ENCODE measurements around the gene GCNT2.
"Not testable (repeated sequence)": the region's sequence is repeated elsewhere in the genome, so short reads cannot be mapped to it uniquely, and the experiment has no call there.

GCNT2 gene

DNA sequence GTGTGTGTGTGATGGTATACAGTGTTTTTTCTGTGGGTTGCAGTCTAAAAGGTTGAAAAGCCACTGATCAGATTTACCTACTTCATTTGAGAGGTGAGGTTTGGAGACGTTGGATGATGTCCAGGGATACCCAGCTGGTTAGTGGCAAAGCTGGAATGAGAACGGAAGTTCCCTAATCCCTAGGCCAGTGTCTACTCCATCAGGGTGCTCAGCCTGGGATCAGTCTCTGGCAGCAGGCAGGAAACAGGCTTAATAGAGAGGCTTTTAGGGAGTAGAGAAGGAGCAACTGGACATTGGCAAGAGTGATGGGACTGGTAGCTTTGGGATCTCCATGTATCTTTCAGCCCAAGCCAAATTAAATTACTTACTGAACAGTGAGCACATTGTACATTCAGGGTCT is 92.6 kb downstream of the GCNT2 start:
- no peak for DNase-seq

- no peak for DNase-seq
Measured at GRCh38 chr6:10615675-10616074, 94.5 kb downstream of the GCNT2 start.

GRCh38 chr6:10616266-10616665 is 95.1 kb downstream of the GCNT2 start:
- DNase-seq: not testable (repeated sequence)

- no peak for DNase-seq
Measured at GRCh38 chr6:10617008-10617696, 96.0 kb downstream of the GCNT2 start.

DNA sequence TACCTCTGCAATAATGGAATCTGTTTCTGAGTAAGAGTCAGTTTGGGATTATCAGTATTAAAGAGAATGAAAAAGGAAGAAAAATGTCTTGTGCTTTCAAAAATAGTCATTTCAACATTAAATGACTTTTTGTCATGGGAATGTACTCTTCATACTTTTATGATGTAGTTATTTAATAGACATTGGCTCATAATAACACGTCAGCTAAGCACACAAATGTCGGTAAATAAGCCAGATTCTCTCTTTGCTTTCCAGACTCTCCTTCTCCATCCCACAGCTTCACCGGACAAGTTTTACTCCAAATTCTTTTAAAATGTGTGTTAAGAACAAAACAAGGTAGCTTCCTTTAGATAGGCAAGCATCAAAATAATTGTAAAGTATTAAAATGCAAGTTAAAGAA is 97.3 kb downstream of the GCNT2 start:
- DNase-seq: no peak

GRCh38 chr6:10621213-10621612 is 100.1 kb downstream of the GCNT2 start:
- no peak for DNase-seq

- DNase-seq: no peak
Measured at GRCh38 chr6:10621847-10622246, 100.7 kb downstream of the GCNT2 start.

- no peak for DNase-seq
Measured at GRCh38 chr6:10624836-10625235, 103.7 kb downstream of the GCNT2 start.

- no peak for DNase-seq
Measured at GRCh38 chr6:10626154-10626741, 105.1 kb downstream of the GCNT2 start.

DNA sequence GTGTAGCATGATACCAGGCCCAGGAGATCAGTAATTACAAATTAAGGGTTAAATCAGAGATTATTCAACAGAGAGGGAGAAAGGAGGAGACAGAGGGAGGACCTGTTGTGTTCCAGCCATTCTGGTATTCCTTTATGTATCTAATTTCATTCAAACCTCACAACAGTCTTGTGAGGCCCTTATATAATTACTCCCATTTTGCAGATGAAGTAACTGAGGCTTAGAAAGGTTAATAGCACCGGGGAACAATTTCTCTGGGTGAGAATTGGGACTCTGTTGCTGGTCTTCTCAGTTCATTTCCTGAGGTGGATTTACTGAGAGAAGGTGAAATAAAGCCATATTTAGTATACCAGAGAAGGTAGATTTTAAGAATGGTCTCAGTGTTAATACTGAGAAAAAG is 106.6 kb downstream of the GCNT2 start:
- no peak for DNase-seq

DNA sequence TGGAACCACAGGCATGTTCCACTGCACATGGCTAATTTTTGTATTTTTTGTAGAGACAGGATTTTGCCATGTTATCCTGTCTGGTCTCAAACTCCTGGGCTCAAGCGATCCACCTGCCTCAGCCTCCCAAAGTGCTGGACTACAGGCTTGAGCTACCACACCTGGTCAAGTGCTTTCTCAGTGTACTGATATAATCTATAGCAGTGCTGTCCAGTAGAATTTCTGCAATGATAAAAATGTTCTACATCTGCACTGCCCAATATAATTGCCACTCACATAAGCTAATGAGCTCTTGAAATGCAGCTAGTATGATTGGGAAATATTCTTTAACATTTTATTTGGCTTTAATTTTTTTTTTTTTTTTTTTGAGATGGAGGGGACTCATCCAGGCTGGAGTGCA is 109.0 kb downstream of the GCNT2 start:
- DNase-seq: no peak

DNA sequence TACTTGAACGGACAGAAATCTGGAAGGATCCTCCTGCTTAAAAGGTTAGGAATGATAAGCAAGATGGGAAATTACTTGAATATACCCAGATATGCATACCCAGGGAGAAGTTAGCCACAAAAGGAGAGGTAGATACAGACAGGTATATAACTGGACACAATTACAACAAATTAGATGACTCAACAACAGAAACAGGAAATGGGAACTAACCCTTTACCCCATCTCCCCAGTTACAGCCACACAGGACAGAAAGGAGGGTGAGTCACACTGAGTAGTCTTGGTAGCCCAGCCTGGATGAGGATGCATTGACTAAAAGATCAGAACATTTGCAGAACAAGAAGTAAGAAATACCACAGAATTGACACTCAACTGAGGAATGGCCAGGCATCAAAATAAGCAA is 112.1 kb downstream of the GCNT2 start:
- no peak for DNase-seq

DNA sequence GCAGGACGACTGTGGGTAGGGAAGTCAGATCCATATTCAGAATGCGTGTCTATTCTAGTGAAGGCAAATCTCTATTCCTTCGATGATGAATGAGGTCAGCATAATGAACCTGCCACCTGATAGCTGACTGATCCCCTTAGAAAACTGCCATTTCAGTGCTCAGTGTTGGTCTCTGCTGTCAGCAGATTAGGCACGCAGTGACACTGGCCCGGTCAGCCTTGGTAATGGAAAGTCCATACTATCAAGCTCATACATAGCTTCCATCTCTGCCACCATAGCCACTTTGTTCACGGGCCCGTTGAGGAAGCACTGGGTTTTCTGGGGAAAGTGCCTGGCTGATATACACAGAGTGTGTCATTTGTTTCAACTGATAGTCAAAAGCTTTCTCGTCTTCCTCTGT is 119.3 kb downstream of the GCNT2 start:
- no peak for DNase-seq

DNA sequence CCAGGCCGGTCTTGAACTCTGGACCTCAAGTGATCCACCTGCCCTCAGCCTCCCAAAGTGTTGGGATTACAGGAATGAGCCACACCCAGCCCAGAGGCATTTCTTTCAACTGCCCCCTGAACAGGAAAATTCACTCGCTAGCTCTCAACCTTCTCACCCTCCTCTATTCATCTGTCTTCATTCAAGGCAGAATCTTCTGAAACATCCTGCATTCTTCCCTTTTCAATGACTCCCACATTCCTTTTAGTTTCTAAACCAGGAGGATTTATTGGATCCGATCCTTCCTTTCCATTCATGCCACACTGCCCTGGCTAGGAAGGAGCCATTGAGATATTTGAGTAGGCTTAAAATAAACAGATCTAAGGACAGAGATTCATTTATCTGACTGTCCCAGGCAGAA is 120.4 kb downstream of the GCNT2 start:
- no peak for DNase-seq

- DNase-seq: no peak
Measured at GRCh38 chr6:10643201-10643651, 122.1 kb downstream of the GCNT2 start.

- DNase-seq: no peak
Measured at GRCh38 chr6:10644225-10644624, 123.1 kb downstream of the GCNT2 start.

GRCh38 chr6:10655508-10656055 is 134.4 kb downstream of the GCNT2 start:
- peak in 1 of 2 donors; percentile 11 for DNase-seq

- no peak for DNase-seq
Measured at GRCh38 chr6:10658910-10659698, 138.0 kb downstream of the GCNT2 start.

DNA sequence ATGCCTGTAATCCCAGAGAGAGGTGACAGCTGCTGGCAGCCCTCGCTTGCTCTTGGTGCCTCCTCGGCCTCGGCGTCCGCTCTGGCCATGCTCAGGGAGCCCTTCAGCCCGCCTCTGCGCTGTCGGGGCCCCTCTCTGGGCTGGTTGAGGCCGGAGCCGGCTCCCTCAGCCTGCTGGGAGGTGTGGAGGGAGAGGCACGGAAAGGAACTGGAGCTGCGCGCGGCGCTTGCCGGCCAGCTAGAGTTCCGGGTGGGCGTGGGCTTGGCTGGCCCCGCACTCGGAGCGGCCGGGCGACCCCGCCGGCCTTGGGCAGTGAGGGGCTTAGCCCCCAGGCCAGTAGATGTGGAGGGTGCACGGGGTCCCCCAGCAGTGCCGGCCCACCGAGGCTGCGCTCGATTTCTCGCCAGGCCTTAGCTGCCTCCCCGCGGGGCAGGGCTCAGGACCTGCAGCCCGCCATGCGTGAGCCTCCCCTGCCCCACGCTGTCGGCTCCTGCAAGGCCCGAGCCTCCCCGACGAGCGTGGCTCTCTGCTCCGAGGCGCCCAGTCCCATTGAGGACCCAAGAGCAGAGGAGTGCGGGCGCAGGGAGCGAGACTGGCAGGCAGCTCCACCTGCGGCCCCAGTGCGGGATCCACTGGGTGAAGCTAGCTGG is 138.7 kb downstream of the GCNT2 start:
- DNase-seq: no peak

GRCh38 chr6:10660431-10661191 is 139.5 kb downstream of the GCNT2 start:
- not testable (repeated sequence) for DNase-seq

GRCh38 chr6:10662207-10662606 is 141.1 kb downstream of the GCNT2 start:
- no peak for DNase-seq

- DNase-seq: no peak
Measured at GRCh38 chr6:10662742-10663141, 141.6 kb downstream of the GCNT2 start.
